Measurements from ENCODE around the gene SLAIN2.
"Not testable (repeated sequence)": the region's sequence is repeated elsewhere in the genome, so short reads cannot be mapped to it uniquely, and the experiment has no call there.

DNA sequence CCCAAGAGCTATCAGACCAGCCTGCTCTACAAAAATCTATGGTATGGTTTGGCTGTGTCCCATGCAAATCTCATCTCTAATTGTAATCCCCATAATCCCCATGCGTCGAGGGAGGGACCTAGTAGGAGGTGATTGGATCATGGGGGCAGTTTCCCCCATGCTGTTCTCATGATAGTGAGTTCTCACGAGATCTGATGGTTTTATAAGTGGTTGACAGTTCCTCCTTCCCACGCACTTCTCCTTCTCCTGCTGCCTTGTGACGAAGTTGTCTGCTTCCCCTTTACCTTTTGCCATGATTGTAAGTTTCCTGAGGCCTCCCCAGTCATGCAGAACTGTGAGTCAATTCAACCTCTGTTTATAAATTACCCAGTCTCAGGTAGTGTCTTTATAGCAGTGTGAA lies 99.6 kb downstream of the SLAIN2 start:
- TF ChIP-seq, protein P1, sequence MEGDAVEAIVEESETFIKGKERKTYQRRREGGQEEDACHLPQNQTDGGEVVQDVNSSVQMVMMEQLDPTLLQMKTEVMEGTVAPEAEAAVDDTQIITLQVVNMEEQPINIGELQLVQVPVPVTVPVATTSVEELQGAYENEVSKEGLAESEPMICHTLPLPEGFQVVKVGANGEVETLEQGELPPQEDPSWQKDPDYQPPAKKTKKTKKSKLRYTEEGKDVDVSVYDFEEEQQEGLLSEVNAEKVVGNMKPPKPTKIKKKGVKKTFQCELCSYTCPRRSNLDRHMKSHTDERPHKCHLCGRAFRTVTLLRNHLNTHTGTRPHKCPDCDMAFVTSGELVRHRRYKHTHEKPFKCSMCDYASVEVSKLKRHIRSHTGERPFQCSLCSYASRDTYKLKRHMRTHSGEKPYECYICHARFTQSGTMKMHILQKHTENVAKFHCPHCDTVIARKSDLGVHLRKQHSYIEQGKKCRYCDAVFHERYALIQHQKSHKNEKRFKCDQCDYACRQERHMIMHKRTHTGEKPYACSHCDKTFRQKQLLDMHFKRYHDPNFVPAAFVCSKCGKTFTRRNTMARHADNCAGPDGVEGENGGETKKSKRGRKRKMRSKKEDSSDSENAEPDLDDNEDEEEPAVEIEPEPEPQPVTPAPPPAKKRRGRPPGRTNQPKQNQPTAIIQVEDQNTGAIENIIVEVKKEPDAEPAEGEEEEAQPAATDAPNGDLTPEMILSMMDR (conservative IDR thresholded peaks at IDR 0.05; ENCODE audit: low read depth in 2 of 2), result not testable (repeated sequence)
- not testable (repeated sequence) for TF ChIP-seq EZH2 (IDR thresholded peaks at IDR 0.05; ENCODE audit: low read depth, unreplicated experiment); CREB1 (CRISPR knock-in tag; IDR thresholded peaks at IDR 0.05; ENCODE audit: low read depth); EZH2phosphoT487 (IDR thresholded peaks at IDR 0.05; ENCODE audit: unreplicated experiment); POLR2AphosphoS5 (IDR thresholded peaks at IDR 0.05; ENCODE audit: low read depth); ETS1 (IDR thresholded peaks at IDR 0.05); ZNF331 (CRISPR knock-in tag; IDR thresholded peaks at IDR 0.05; ENCODE audit: low read depth); JUNB (IDR thresholded peaks at IDR 0.05; ENCODE audit: unreplicated experiment); NANOG (IDR thresholded peaks at IDR 0.05; ENCODE audit: borderline replicate concordance); ZNF114 (CRISPR knock-in tag; IDR thresholded peaks at IDR 0.05); STAT1 (IDR thresholded peaks at IDR 0.05; ENCODE audit: unreplicated experiment)
- TF ChIP-seq, protein P2, sequence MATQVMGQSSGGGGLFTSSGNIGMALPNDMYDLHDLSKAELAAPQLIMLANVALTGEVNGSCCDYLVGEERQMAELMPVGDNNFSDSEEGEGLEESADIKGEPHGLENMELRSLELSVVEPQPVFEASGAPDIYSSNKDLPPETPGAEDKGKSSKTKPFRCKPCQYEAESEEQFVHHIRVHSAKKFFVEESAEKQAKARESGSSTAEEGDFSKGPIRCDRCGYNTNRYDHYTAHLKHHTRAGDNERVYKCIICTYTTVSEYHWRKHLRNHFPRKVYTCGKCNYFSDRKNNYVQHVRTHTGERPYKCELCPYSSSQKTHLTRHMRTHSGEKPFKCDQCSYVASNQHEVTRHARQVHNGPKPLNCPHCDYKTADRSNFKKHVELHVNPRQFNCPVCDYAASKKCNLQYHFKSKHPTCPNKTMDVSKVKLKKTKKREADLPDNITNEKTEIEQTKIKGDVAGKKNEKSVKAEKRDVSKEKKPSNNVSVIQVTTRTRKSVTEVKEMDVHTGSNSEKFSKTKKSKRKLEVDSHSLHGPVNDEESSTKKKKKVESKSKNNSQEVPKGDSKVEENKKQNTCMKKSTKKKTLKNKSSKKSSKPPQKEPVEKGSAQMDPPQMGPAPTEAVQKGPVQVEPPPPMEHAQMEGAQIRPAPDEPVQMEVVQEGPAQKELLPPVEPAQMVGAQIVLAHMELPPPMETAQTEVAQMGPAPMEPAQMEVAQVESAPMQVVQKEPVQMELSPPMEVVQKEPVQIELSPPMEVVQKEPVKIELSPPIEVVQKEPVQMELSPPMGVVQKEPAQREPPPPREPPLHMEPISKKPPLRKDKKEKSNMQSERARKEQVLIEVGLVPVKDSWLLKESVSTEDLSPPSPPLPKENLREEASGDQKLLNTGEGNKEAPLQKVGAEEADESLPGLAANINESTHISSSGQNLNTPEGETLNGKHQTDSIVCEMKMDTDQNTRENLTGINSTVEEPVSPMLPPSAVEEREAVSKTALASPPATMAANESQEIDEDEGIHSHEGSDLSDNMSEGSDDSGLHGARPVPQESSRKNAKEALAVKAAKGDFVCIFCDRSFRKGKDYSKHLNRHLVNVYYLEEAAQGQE (IDR thresholded peaks at IDR 0.05; ENCODE audit: unreplicated experiment), result not testable (repeated sequence)
- TF ChIP-seq, protein P3, sequence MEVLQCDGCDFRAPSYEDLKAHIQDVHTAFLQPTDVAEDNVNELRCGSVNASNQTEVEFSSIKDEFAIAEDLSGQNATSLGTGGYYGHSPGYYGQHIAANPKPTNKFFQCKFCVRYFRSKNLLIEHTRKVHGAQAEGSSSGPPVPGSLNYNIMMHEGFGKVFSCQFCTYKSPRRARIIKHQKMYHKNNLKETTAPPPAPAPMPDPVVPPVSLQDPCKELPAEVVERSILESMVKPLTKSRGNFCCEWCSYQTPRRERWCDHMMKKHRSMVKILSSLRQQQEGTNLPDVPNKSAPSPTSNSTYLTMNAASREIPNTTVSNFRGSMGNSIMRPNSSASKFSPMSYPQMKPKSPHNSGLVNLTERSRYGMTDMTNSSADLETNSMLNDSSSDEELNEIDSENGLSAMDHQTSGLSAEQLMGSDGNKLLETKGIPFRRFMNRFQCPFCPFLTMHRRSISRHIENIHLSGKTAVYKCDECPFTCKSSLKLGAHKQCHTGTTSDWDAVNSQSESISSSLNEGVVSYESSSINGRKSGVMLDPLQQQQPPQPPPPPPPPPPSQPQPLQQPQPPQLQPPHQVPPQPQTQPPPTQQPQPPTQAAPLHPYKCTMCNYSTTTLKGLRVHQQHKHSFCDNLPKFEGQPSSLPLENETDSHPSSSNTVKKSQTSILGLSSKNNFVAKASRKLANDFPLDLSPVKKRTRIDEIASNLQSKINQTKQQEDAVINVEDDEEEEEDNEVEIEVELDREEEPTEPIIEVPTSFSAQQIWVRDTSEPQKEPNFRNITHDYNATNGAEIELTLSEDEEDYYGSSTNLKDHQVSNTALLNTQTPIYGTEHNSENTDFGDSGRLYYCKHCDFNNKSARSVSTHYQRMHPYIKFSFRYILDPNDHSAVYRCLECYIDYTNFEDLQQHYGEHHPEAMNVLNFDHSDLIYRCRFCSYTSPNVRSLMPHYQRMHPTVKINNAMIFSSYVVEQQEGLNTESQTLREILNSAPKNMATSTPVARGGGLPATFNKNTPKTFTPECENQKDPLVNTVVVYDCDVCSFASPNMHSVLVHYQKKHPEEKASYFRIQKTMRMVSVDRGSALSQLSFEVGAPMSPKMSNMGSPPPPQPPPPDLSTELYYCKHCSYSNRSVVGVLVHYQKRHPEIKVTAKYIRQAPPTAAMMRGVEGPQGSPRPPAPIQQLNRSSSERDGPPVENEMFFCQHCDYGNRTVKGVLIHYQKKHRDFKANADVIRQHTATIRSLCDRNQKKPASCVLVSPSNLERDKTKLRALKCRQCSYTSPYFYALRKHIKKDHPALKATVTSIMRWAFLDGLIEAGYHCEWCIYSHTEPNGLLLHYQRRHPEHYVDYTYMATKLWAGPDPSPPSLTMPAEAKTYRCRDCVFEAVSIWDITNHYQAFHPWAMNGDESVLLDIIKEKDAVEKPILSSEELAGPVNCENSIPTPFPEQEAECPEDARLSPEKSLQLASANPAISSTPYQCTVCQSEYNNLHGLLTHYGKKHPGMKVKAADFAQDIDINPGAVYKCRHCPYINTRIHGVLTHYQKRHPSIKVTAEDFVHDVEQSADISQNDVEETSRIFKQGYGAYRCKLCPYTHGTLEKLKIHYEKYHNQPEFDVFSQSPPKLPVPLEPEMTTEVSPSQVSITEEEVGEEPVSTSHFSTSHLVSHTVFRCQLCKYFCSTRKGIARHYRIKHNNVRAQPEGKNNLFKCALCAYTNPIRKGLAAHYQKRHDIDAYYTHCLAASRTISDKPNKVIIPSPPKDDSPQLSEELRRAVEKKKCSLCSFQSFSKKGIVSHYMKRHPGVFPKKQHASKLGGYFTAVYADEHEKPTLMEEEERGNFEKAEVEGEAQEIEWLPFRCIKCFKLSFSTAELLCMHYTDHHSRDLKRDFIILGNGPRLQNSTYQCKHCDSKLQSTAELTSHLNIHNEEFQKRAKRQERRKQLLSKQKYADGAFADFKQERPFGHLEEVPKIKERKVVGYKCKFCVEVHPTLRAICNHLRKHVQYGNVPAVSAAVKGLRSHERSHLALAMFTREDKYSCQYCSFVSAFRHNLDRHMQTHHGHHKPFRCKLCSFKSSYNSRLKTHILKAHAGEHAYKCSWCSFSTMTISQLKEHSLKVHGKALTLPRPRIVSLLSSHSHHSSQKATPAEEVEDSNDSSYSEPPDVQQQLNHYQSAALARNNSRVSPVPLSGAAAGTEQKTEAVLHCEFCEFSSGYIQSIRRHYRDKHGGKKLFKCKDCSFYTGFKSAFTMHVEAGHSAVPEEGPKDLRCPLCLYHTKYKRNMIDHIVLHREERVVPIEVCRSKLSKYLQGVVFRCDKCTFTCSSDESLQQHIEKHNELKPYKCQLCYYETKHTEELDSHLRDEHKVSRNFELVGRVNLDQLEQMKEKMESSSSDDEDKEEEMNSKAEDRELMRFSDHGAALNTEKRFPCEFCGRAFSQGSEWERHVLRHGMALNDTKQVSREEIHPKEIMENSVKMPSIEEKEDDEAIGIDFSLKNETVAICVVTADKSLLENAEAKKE (CRISPR knock-in tag; IDR thresholded peaks at IDR 0.05), result not testable (repeated sequence)

All from GM23338 (cell line).